SK-N-DZ (cell line): ENCODE measurements around the gene MAML3.

Source experiments
- DNase-seq: peaks from one replicate; pipeline ENCODE4 v3.0.0-alpha.2; 2015; ENCODE audit warnings: low spot score

Gene MAML3

GRCh38 chr4:139692309-139693012 is 461.5 kb downstream of the MAML3 start:
- peak; percentile 11 for DNase-seq

- no peak for DNase-seq
These were observed 463.6 kb downstream of the MAML3 start for GRCh38 chr4:139690419-139690818.

GRCh38 chr4:139689093-139689722 is 464.8 kb downstream of the MAML3 start:
- DNase-seq: no peak

GRCh38 chr4:139686988-139687387 is 467.0 kb downstream of the MAML3 start:
- no peak for DNase-seq

- no peak for DNase-seq
These were observed 467.9 kb downstream of the MAML3 start for GRCh38 chr4:139686130-139686529.

GRCh38 chr4:139685180-139685579 is 468.8 kb downstream of the MAML3 start:
- no peak for DNase-seq

GRCh38 chr4:139684351-139684750 is 469.6 kb downstream of the MAML3 start:
- no peak for DNase-seq

- no peak for DNase-seq
These were observed 471.2 kb downstream of the MAML3 start for GRCh38 chr4:139682741-139683151.

- DNase-seq: no peak
These were observed 471.7 kb downstream of the MAML3 start for GRCh38 chr4:139682309-139682708.

- no peak for DNase-seq
These were observed 476.9 kb downstream of the MAML3 start for GRCh38 chr4:139676913-139677585.

- DNase-seq: no peak
These were observed 477.6 kb downstream of the MAML3 start for GRCh38 chr4:139676365-139676764.

- no peak for DNase-seq
These were observed 478.3 kb downstream of the MAML3 start for GRCh38 chr4:139675651-139676050.

- no peak for DNase-seq
These were observed 479.0 kb downstream of the MAML3 start for GRCh38 chr4:139674875-139675550.

GRCh38 chr4:139672732-139673131 is 481.3 kb downstream of the MAML3 start:
- DNase-seq: no peak

GRCh38 chr4:139672215-139672614 is 481.8 kb downstream of the MAML3 start:
- no peak for DNase-seq

- peak; percentile 34 for DNase-seq
These were observed 483.2 kb downstream of the MAML3 start for GRCh38 chr4:139670775-139671174.

- no peak for DNase-seq
These were observed 484.1 kb downstream of the MAML3 start for GRCh38 chr4:139669890-139670289.

- no peak for DNase-seq
These were observed 484.6 kb downstream of the MAML3 start for GRCh38 chr4:139669335-139669734.

- DNase-seq: no peak
These were observed 485.3 kb downstream of the MAML3 start for GRCh38 chr4:139668658-139669201.

GRCh38 chr4:139668036-139668435 is 485.9 kb downstream of the MAML3 start:
- DNase-seq: no peak
